Skin of body (tissue), 2 donors: Measurements from ENCODE around the gene TOP2B. TPM values are rescaled to one million over a fixed set of nuclear protein-coding genes. Genes with fewer than 3 reads are reported as not detected.

Experiments
- DNase-seq: peaks from one replicate; lab custom pipeline; 2025; lab: John Stamatoyannopoulos, UW
- total RNA-seq: library from RNA; depleted of rRNA; stranded (reverse); fragments of >200 nt; gene quantifications from one replicate; pipeline ENCODE4 v1.2.3, GENCODE V29; 2014

The TOP2B gene
- total RNA-seq, 1 donor from 2014 or later: 159 TPM

DNA sequence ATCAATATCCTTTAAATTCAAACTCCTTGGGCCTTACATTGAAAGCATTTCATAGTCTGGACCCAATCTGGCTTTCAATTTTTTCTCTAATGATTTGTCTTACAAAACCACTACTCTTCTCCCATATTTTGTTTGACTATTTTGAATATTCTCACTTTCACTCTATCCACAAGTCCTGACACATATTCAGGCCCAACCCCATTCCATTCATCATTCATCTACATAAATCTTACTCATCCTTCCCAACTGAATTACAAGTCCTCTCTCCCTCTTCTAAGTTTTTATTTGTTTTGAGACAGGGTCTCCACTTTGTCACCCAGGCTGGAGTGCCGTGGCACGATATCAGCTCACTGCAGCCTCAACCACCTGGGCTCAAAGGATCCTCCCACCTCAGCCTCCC is 43.6 kb downstream of the TOP2B start:
- no peak for DNase-seq

DNA sequence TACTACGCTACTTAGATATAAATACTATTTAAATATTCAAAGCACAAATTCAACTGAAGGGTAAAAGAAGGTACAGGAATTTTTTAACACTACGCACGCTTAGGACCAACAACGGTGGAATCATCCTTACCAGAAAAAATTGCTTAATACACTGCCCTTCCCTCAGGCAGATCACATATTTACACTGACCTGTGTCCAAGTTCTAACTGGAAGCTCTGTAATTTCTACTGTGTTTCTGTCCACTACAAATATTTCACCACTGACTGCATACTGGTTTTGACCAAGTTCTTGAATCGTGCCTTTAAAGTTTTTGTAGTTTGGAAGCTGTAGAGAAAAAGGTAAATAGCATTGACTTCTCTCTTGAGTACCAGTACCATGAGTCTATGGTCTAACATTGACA is 44.2 kb downstream of the TOP2B start:
- DNase-seq: no peak

DNA sequence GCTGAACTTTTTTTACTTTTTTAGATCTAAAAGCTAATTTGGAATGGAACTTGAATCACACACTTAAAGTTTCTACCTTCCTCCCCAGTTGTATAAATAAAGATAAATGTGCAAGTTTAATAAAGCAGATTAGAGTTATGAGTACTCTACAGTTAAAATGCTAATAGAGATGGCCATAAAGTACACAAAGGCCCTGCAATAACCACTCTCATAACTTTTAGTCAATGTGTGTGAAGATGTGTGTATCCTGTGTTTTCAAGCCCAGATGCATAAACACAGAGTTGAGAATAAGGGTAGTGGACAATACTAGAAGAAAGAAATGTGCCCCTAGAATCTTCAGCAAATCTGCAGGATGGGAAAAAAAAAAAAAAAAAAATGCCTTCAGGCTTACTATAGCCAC is 45.3 kb downstream of the TOP2B start:
- DNase-seq: no peak

DNA sequence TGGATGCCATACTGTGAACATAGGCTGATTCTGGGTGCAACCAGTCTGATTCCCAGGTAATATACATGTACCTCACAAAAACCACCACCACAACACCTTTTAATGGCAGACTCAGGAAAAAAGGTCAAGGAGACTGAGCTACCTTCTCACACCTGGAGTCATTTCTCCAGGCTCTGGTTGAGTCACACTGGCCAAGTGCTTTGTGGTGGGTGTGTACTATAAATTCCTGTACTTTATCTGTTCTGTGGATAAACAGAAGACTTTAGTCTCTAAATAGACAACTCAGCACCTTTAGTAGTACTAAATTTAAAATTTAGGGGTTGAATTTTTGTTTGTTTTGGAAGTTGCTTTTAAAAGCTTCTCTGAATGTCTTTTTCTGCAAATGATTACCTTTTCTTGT is 46.7 kb downstream of the TOP2B start:
- DNase-seq: no peak

DNA sequence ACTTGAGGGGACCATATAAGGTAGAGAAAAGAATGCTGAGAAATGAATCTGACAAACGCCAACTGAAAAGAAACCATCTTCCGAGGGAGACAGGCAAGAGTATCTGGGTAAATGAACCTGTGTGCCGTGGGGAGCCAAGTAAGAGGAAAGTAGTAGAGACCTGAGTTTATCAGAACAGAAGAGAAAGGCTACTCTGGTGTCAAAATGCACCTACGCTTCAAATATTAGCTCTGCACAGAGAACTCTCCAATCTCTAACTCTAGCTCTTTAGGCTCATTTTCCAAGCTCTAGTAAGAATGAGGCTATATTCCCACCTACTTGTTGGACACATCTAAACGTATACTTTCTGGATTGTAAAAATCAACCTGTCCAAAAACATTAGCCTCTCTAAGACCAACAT is 53.5 kb downstream of the TOP2B start:
- DNase-seq: no peak

DNA sequence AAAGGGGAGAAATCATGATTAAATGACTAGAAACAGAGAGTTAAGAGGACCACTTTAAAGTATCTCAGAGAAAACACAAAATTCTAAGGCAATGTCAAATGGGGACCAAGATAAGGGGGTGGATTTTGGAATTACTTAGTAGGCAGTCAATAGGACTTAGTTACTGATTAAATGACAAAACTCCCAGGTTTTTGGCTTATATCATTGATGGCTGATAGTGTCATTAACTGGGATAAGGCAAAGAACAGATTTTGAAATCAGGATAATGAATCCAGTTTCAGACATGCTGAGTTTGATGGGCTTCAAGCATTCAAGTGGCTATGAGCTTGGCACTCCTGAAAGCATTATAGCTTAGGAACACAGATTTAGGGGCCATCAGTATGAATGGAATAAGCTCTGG is 53.9 kb downstream of the TOP2B start:
- no peak for DNase-seq

DNA sequence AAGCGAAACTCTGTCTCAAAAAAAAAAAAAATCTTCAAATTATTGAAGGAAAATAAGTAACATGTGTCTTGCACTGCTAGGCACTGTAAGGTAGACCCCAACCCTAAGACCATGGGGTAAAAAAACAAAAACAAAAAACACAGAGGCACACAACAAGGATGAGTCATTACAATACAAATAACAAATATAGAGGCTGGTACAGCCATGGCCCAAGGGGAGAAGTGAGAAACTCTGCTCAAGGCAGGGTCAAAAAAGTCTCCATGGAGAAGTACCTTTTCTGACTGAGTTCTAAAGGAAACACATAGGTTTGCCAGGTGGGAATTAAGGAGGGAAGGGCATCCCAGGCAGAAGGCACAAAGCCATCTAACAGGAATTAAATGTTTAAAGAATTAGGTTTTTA is 54.5 kb downstream of the TOP2B start:
- DNase-seq: no peak

DNA sequence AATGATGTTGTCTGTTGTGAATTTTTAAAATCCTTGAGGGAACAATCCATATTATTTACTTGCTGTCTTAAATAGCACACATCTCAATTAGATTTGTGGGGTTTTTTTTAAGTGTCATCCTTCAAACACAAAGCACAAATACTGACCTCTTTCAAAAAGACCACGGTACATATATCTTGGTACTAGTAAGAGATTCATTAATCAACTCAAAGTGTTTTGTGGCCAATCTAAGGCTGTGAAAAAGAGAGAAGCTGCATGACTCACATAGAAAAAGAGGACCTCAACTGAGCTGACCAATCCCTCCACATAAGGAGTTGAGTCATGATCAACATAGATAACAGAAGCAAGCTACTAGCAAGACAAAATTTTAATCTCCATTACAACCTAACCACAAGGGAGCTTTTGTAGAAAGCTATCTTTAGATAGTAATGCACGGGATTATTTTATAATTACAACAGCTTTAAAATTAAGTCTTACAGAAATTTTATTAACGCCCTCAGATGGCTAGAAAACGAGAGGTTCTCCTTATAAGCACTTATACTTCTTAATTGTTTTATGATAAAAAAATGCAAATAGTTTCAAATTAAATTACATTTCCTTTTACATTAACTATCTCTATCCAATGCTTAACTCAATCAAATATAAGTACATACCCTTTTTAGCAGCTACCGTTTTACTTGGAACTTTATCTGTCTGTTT is 60.5 kb downstream of the TOP2B start:
- no peak for DNase-seq

DNA sequence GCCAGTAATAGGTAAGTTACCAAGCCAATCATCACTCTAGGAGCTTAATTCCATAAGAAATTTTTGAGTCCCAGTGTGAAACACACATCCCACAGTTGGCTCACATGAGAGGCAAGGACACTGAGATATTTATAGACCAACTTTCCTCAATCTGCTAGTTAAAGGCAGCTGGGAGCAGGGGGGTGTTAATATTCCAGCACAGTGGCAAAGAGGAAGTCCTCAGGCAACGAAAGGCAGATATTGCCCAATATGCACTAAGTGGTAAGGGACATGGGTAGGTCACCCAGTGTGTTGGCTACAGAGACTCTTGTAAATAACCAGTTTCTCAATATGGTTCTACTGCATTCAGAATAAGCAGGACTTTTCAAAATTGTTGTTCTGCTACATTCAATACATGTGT is 61.0 kb downstream of the TOP2B start:
- no peak for DNase-seq

DNA sequence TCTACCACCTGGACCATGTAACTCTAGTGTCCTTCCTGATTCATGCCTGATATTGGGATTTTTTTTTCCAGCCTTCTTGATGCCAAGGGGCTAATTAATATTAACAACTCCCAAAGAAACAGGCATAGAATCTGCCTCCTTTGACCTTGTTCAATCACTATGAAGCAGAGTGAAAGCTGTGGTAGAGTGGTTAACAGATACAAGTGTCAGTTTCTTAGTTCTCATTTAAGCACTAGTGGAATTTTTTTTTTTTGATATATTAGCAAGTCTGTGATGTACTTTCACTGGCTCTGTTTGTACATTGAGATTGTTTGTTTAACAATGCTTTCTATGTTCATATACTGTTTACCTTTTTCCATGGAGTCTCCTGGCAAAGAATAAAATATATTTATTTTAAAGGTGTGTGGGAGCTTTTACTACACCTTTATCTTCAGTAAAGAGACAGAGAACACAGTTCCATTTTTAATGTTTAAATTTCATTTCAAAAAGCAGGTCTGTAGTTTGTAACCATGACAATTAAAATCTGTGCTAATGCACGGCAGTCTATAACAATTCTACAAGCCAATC is 67.1 kb downstream of the TOP2B start:
- no peak for DNase-seq

DNA sequence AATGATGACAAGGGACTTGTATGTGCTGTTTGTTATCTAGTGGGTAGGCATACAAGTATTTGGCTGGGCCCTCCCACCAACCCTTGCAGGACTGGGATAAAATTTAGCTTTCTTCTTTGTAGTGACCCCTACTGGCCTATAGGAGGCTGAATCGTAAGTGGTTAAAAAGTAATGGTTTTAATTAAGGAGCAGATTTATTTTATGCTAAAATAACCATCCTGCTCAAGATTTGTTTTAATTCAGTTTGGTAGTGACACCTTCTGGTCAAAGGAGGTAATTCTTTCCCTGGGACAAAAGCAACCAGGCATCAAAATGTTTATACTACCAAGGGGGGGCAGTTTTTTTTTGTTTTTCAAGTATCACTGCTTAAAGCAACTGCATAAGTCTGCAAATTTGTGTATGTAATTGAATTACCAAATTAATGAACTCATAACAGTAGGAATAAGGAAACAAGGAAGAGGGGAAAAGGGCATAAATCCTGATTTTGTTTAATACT is 70.7 kb downstream of the TOP2B start:
- DNase-seq: peak; percentile 89

DNA sequence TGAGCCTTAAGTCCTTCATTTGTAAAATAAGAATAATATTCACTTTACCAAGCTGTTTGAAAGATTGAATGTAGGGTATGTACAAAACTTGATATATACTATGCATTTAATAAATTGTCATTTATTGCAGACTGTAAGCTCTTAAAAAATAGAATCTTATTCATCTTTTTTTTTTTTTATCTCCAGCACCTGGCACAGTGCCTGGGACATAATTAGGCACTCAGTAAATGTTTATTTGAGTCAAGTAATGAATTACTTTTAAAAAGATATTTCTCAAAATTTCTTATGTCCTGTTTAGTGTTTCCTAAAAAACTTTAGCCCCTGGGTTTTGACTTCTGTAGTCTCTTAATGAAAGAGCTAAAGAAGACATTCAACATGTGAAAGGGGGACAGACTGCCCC is 71.7 kb downstream of the TOP2B start:
- DNase-seq: peak; percentile 12

DNA sequence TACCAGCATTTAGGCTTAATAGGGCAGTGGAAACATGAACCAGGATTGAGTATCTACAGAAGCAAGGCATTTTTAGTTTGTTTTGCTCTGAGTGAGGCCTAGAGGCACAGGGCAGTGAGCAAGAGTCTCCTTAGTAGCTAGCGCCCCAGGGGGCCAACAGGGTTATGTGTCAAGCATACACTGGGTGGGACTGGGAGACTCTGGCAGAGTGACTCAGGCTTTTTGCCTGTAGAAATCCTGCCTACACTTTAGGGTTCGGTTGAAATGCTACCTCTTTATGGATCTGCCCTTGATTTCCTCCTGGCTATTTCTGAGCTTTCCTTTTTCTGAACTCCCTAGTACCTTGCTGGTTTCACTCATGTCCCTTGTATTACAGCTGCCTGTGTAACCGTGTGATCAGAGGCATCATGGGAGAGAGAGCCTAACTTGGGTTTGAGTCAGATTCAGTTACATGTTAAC is 72.2 kb downstream of the TOP2B start:
- no peak for DNase-seq

DNA sequence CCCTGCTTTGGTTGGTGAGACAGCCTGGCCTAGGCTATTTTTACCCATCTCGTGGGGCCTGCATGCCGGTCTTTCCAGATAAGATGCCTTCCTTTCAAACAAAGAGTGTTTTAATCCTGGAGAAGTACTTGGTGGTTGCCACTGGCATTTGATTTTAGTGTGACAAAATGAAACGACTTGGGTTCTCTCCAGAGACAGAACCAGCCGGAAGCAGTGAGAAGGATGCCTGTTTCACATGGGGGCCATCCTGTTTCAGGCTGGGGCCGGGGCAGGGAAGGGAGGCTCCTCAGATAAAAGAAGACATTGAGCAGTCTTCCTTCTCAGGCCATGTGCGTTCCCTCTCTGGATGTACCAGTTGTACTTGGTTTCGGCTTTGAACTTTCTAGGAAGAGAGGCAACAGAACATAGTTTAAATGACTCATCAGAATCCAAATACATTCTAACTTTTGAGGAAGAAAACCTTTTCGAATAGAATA is 74.9 kb downstream of the TOP2B start:
- no peak for DNase-seq

DNA sequence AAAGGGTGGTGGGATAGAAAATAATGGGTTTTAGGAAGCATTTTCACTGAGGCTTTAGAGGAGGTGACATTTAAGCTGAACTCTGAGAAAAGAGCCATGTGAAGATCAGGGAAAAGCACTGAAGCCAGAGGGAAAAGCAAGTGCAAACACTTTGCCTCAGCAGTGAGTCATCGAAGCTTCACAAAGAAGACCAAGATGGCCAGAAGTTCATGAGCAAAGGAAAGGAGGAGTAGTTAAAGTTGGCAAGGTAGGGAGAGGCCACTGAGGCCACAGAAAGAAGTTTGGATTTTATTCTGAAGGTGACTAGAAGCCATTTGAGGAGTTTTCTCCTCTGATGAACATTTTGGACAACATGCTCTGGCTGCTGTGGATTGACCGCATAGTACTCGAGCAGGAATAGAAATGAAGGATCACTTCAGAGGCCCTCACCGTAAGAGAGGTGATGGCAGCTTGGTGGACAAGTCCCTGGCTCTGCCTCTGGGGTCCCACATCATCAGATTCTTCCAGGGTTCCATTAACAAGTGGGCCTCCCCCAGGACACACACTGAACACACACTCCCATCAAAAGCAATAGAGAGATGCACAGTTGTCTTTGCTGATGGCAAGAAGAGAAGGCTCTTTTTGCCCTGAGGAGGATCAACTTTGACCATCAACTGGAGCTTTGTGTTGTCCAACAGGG is 75.5 kb downstream of the TOP2B start:
- DNase-seq: no peak

DNA sequence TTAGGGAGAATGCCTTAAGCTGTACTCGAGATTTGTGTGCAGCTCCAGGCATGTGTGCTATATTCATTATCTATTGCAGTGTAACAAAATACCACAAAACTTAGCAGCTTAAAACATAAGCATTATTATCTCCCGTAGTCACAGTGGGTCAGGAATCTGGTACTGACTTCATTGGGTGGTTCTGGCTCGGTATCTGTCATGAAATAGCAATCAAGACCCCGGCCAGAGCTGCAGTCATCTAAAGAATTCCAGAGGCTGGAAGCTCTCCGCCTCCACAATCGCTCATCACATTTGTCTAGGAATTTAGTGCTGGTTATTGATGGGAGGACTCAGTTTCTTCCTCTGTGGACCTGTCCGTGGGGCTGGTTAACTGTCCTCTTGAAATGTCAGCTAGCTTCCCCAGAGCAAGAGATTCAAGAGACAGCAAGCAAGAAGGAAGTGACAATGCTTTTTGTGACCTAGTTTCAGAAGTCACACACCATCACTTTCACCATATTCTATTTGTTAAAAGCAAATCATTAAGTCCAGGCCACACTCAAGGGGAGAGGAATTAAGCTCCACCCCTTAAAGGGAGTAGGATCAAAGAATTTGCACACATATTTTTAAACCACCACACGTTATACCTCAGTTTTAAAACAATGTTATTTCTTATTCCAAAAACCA is 76.1 kb downstream of the TOP2B start:
- DNase-seq: no peak

DNA sequence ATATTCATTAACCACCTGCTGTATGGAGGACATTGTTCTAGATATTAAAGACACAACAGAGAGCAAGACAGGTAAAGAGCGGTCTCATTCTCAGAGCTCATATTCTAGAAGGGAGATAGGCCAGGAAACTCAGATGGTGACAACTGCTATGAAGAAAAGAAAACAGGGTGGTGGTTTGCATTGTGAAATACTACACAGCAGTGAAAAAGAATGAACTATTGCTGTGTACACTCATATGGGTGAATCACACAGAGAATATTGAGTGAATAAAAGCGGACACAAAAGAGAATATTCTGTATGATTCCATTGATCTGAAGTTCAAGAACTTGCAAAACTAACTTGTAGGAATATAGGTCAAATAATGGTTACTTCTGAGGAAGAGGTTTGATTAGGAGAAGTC is 76.7 kb downstream of the TOP2B start:
- no peak for DNase-seq

DNA sequence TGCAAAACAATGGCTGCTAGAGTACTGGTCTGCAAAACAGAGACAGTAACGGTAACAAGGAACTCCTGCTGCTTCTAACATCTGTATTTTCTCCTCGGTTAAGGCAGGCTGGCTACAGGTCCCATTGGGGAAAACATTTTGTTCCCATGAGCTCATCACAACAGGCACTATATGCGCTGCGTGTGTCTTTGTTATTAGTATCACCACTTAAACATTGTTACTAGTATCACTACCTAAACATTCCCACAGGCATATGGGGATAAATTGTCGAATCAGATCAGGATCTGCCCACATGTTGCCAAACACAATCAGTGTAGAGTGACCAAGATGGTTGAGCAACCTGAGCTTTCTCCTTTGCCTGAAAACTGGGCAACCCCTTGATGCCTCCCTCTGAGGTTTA is 77.2 kb downstream of the TOP2B start:
- no peak for DNase-seq

DNA sequence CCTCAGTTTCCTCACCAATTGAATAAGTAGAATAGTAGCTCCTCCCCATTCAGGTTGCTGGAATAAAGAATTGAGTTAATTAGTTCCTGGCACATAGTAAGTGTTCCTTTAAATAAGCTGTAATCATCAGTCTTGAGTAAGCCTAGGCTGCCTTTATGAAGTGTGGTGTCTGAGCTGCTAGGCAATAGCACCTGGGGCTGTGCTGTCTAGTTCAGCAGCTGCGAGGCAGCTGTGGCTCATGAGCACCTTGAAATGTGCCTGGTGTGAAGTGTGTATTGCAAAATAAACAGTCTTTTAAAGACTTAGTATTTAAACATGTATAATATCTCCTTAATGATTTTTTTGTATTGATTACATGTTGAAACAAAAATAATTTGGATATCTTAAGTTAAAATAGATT is 77.6 kb downstream of the TOP2B start:
- no peak for DNase-seq

DNA sequence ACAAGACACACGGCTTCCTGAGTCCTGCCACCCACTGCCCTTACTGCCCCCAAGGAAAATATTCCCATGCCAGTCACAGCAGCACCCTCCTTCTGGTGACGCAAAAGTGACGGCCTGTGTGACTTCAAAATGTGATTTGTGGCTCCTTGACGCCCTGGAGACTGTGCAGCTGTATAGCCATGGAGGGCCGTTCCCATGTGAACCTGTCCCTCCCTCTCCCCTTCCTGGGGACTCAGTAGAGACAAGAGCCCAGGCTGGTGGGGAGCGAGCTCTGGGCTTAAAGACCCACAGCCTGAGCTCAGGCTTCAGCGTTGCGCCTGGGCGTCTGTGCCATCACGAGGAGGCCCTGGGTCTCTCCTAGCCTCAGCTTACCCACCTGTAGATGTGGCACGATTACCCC is 78.2 kb downstream of the TOP2B start:
- no peak for DNase-seq

DNA sequence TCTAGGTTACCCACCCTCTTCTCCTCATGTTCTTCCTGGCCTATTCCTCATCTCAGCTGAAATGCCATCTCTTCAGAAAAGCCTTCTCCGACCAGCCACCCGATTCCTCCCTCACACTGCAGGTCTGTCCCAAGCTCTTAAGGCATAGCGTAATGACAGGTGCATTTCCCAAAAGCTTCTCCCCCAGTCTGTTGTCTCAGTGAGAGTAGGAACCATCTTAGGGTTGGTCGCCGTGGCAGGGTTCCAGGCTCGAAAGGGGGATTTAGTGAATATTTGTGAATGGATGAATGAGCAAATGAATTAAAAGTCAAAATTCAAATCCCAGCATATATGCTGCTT is 78.6 kb downstream of the TOP2B start:
- DNase-seq: no peak
